NCI-H82 treated with DMSO at 0.1 percent for 48 hours (cell line): ENCODE measurements around the gene NME3.

ENCODE experiments used
- DNase-seq: peaks from one replicate; lab custom pipeline; 2025; ENCODE audit not compliant: unreplicated experiment; lab: John Stamatoyannopoulos, UW

Gene NME3

DNA sequence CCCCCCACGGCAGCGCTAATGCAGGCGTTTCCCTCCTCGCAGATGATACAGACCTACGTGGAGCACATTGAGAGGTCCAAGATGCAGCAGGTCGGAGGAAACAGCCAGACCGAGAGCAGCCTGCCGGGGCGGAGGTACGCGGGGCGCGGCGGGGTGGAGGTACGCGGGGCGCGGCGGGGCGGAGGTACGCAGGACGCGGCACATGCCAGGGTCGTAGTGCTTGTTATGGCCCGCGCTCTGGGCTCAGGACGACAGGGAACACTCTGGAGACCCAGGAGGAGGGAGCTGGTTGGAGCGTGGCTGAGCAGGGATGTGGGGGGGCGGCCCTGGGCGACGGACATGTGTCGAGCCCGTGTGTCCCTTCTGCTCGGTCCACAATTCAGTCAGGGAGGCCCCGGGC is 41.9 kb downstream of the NME3 start:
- no peak for DNase-seq

DNA sequence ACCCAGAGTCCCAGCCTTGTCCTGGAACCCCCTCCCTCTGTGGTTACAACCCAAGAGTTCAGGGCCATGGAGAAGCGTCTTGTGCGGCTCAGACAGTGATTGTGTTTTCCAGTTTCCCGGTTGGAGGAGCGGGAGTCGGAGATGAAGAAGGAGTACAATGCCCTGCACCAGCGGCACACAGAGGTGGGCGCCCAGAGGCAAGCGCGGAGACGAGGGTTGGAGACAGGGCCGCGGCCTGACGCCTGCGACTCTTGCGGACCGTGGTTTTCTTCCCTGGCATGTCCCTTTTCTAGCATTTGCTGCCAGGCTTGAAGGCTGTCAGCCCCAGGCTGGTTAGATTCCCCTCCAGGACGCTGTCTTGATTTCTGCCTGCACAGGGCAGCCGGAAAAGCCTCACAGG is 42.3 kb downstream of the NME3 start:
- DNase-seq: no peak

DNA sequence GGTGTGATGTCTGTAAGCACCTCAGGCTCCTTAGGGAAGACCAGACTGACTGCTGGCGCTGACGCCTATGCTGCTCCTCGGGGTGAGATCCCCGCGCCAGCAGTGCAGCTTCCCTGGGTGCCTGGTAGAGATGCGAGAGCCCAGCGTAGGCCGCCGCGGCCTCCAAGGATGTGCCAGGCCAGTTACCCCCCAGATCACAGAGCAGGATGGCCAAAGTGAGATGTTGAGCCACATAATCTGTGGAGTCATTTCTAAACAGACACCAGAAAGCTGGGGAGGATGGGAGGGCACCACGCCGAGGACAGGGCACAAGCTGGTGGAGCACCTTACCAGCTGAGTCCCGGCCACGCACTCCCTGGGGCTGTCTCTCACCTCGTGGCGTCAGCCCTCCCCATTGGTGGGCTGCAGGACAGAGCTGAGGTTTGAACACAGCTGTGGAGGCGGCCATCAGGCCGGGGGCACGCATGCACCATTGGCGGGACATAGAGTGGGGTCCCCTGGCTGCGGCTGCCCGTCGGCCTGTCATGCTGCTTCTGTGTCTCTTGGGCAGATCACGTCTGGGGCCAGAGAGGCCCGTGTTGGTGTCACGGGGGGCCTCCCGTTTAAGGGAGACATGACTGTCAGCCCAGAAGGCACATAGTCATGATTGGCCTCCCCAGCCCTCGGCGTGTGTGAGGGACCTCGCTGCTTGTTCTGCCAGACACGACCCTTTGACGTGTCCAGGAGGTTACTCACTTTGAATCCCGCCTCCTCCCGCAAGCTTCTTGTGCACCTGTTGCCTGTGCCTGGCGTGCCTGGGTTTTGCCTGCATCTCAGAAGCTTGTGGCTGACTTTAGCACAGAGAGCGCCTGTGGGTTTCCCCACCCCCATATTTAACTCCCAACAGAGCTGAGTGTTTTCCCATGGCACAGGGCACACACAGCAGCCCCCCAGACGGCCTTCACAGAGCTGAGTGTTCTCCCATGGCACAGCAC is 43.4 kb downstream of the NME3 start:
- no peak for DNase-seq

- no peak for DNase-seq
Observed at GRCh38 chr16:1726661-1727502, 44.5 kb downstream of the NME3 start.

GRCh38 chr16:1724491-1724890 is 46.9 kb downstream of the NME3 start:
- no peak for DNase-seq

DNA sequence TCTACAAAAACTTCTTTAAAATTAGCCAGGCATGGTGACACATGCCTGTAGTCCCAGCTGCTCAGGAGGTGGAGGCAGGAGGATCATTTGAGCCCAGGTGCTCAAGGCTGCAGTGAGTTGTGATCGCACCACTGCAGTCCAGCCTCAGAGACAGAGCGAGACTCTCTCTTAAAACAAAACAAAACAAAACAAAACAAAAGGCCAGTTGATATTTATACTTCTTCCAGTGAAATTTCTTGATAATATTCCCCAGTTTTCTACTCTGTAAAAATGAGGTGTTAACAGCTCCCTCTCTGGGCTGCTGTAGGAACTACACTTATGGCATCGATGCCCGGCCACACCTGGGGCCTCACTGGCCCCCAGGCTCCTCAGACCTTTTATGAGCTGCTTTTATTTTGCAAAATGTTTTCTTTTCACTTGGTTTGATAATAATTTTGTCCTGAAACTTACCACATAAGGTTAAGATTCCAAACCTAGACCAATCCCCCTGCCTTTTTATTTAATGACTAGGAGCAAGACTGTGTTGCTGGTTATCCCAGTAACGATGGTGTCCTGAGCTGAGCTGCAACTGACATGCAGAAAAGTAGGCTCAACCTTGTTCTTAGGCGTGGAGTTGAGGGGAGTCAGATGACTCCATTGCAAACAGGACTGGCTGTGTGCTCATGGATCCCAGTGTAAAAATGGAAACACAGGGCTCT is 47.7 kb downstream of the NME3 start:
- DNase-seq: no peak

- DNase-seq: no peak
Observed at GRCh38 chr16:1721372-1721771, 50.0 kb downstream of the NME3 start.
